GM19099 (cell line): ENCODE results near the gene DYNC1H1.

Experiments
- POLR2A ChIP-seq: IDR thresholded peaks from 3 replicates; pipeline ENCODE4 v1.6.1; 2011; ENCODE audit warnings: low read depth; ENCODE audit not compliant: insufficient read length; ENCODE audit errors: extremely low read depth

DYNC1H1 gene

DNA sequence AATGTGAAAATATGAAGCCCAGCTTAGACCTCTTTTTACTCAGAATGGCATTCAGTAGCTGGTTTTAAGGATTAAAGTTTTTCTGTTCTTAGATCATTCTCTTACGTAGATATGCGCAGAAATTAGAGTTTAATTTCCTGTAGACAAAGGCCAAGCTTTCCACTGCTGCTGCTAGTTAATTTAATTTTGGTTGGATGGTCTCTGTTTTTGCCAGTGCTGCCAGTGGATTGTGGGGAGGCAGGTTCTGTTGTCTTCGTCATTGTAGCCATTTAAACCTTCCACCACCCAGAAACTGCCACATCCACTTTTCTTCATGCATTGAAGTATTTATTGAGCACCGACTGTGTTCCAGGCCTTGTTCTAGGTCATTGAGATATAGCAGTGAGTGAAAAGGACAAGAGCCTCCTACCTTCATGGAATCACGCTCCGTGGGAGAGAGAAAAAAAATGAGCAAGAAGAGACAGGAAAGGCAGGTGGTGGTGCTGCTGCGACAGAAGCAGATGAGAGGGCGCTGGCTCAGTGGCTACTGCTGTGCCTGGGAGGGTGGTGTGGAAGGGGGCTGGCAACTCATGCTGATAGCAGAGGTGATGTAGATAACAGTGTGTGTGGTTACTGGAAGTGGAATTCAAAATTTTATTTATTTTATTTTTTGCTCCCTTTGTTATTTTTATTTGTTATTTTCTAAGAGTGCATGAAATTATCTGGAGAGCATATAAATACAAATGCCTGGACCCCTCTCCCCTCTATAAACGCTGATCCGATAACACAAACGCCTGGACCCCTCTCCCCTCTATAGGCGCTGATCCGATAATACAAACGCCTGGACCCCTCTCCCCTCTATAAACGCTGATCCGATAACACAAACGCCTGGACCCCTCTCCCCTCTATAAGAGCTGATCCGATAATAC is 33.3 kb downstream of the DYNC1H1 start:
- TF ChIP-seq POLR2A, result no peak

DNA sequence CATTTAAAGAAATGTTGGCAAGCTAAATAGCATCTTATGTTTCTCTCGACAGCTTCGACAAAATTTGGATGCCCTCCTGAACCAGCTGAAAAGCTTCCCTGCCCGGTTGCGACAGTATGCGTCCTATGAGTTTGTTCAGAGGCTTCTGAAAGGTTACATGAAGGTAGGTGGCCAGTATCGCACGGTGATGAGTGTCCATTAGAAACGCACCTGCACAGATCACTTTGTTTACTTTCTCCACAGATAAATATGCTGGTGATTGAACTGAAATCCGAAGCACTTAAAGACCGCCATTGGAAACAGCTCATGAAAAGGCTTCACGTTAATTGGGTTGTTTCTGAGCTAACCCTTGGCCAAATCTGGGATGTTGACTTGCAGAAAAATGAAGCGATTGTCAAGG is 36.5 kb downstream of the DYNC1H1 start:
- no peak for TF ChIP-seq POLR2A

GRCh38 chr14:102005336-102005735 is 41.0 kb downstream of the DYNC1H1 start:
- TF ChIP-seq POLR2A, result no peak

DNA sequence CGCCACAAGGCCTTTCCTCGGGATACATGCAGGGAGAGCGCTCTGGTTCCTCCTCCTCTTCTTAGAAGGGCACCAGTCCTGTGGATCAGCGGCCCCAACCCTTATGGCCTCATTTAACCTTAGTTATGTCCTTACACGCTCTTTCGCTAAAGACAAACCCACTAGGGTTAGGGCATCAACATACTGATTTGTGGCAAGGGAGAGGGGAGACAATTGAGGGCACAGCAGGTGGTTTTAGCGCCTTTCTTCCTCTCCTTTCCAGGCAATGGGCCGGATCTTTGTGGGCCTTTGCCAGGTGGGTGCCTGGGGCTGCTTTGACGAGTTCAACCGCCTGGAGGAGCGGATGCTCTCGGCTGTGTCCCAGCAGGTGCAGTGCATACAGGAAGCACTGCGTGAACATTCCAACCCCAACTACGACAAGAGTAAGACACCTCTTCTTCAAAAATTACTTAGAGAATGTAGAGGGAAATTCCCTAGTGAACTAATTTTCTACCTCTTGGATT is 43.6 kb downstream of the DYNC1H1 start:
- TF ChIP-seq POLR2A, result no peak

DNA sequence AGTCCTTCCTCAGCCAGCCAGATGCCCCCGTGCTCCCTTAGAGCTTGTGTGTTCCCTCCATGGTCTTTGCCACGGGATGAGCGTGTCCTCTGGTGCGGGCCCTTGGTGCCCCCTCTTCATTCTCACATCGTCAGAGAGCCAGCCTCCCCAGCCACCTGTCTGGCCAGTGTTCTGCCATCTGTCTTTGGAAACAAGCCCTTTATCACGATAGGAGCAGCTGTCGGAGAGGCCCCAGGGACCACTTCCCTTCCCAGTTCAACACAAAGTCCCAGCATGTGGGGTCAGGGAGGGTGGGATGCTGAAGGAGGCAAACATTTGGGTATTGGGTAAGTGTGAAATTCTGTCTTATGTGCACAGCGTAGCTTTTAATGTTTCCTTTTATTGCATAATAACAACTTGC is 44.5 kb downstream of the DYNC1H1 start:
- no peak for TF ChIP-seq POLR2A

GRCh38 chr14:102011631-102012030 is 47.3 kb downstream of the DYNC1H1 start:
- no peak for TF ChIP-seq POLR2A

DNA sequence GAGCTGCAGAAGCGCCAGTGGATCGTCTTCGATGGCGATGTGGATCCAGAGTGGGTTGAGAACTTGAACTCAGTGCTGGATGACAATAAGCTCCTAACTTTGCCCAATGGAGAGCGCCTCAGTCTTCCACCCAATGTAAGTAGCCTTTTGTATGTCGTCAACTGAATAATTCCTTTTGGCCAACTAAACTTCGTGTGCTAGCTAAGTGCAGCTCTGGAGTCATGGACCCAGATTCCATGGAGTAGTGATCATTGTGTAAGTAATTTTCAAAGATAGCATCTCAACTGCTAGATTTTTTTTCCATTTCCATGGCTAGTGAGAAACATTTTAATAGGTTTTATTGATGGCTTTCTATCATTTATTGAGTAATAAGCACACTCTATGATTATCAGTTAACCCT is 48.0 kb downstream of the DYNC1H1 start:
- TF ChIP-seq POLR2A, result no peak

DNA sequence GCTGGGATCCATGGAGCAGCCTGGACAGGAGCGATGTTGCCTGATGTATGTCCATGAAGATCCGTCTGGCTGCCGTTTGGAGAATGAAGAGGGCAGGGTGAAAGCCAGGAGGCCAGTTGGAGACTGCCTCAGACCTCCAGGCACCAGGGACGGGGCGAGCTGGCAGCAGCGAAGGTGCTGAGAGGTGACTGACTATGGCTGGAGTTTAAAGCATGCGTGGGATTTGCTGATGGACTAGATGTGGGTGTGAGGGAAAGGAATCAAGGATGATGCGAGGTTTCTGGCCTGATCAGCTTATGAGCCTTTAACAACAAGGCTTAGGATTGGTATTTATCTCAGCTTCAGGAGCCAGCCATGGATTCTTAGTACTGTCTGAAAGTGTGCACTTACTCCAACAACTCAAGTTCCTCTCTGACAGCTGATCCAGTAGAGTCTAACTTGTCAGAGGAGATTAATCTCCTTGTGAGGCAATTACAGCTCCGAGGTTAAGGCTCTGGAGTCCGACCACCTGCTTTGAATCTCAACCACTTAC is 49.4 kb downstream of the DYNC1H1 start:
- no peak for TF ChIP-seq POLR2A

GRCh38 chr14:102015045-102015685 is 50.8 kb downstream of the DYNC1H1 start:
- TF ChIP-seq POLR2A, result no peak

DNA sequence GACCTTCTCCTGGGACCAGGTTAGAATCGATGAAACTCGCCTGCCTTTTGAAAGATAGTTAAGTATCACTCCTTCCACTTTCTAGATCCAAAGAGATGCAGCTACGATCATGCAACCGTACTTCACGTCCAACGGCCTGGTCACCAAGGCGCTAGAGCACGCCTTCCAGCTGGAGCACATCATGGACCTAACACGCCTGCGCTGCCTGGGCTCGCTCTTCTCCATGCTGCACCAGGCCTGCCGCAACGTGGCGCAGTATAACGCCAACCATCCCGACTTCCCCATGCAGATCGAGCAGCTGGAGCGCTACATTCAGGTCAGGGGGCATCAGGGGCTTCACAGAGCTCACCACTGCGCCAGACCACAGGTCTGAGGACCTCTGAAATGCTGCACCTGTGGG is 51.4 kb downstream of the DYNC1H1 start:
- no peak for TF ChIP-seq POLR2A

- no peak for TF ChIP-seq POLR2A
Observed at GRCh38 chr14:102016420-102017090, 52.2 kb downstream of the DYNC1H1 start.

DNA sequence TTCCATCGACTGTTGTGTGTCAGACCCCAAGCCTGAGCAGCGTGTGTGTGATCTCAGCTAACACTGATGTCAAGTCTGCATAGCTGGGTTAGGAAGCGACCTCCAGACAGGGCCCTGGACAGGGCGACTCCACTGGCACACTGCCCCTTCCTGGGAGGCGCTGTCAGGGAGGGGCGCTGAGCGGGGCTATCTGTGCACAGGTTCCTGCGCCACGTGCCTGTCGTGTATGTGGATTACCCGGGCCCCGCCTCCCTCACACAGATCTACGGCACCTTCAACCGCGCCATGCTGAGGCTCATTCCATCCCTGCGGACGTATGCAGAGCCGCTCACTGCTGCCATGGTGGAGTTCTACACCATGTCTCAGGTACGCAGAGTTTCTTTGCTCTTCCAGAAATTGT is 53.9 kb downstream of the DYNC1H1 start:
- no peak for TF ChIP-seq POLR2A

DNA sequence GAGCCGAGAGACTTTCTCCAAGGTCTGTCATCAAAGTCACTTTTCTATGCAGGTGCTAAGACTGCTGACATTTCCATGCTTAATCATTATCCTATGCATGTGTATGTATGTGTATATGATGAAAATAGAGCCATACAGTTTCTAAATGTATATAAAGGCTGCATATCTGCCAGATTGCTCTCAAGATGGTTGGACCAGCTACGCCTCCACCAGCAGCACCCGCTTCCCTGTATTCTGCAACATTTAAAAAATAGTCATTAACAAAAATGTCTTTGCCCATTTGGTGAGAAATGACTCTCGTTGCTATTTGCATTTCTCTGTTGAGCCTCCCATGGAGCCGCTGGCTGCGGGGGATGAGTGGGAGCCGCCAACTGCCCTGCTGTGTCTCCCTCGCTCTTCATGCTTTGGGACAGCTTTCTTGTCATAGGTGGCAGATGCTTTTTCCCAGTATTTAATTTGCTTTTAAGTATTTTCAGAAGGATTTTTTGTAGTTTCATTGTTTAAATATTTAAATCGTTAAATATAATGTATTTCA is 54.7 kb downstream of the DYNC1H1 start:
- no peak for TF ChIP-seq POLR2A

DNA sequence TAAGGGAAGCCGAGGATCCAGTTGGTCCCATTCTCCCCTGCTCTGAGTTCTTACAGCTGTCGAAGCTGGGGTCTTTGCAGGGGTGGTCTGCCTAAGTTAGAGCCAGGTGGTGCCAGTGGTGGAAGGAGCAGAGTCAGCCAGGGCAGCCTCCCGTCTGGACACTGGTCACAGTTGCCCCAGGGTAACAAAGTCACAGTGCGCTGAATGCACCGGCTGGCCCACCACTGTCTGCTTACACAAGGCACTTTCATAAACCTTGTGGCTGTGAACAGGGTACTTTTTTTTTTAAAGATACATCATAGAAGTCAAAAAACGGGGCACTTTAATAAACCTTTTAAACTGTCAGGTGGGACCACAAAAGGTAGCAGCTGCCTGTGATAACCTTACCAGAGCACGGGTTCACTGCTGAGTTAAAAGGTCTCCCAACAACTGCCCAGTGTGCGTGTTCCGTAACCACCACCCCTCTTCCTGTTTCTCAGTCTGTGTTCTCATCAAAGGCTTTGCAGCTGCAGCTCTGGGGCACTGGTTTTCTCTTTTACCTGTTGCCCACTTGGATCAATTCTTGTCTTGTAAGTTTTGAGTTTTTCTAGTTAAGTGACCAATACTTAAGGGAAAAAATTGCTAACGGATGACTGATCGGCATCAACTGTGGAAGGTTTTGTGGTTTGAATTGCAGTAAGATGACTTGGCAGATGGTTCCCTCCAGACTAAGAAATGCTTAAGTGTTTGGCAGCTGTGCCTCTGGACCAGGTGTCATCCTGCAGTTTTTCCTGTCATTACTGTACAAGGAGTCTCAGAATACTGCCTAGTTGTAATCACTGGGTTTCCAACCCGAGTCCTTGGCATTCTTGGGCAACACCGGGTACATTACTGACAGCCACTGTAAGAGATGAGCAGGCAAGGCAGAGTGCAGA is 55.9 kb downstream of the DYNC1H1 start:
- no peak for TF ChIP-seq POLR2A
